Panc1 (cell line): ENCODE data around the gene PODNL1. TPM values are rescaled to one million over a fixed set of nuclear protein-coding genes. Genes with fewer than 3 reads are reported as not detected.

ENCODE experiments used
- ATAC-seq: fragments of 200-7000 bp; cut with Tn5 transposase; 2 replicates; pipeline ENCODE4 v1.9.1; 2020; ENCODE audit warnings: mild to moderate bottlenecking, moderate library complexity
- BruUV-seq: library from RNA; stranded (reverse); fragments of 400-500 nt; replicated peaks from 2 replicates; lab custom pipeline; 2021; lab: Mats Ljungman, UMichigan
- CTCF ChIA-PET: fragments of 300-600 bp; sonication (Branson Sonifier 250); formaldehyde crosslinking; loops from one replicate; lab custom pipeline; 2022; ENCODE audit warnings: antibody characterized with exemption; lab: Charles Lee
- POLR2A ChIA-PET: fragments of 300-600 bp; sonication (Branson Sonifier 250); formaldehyde crosslinking; loops from one replicate; lab custom pipeline; 2022; ENCODE audit warnings: antibody characterized with exemption; lab: Charles Lee
- DNase-seq: peaks from one replicate; pipeline ENCODE4 v3.0.0-alpha.2; 2010; ENCODE audit warnings: low read depth, low spot score
- H3K27ac ChIP-seq: 2 replicates; pipeline ENCODE4 v1.5.1; 2011; ENCODE audit warnings: mild to moderate bottlenecking, low read length, inconsistent platforms
- H3K27me3 ChIP-seq: fragments of 200-500 bp; sonication (Bioruptor generic); 2 replicates; pipeline ENCODE4 v1.6.0; 2014; ENCODE audit warnings: low read length, inconsistent platforms; ENCODE audit not compliant: control insufficient read depth, insufficient read depth
- H3K36me3 ChIP-seq: fragments of 200-500 bp; sonication (Bioruptor generic); 2 replicates; pipeline ENCODE4 v1.5.1; 2014; ENCODE audit warnings: inconsistent platforms, mild to moderate bottlenecking, low read length, moderate library complexity; ENCODE audit not compliant: control insufficient read depth, insufficient read depth
- H3K4me1 ChIP-seq: 2 replicates; pipeline ENCODE4 v1.5.1; 2011; ENCODE audit warnings: inconsistent platforms, mild to moderate bottlenecking, low read length, moderate library complexity; ENCODE audit not compliant: control insufficient read depth, insufficient read depth
- H3K4me3 ChIP-seq, 2 experiments: 2 replicates each; pipeline ENCODE4 v1.5.1; 2011 to 2012; ENCODE audit warnings: low read depth in 2 of 2, low read length in 2 of 2, mild to moderate bottlenecking in 2 of 2, inconsistent platforms in 1 of 2, moderate library complexity in 1 of 2
- H3K9me3 ChIP-seq: fragments of 200-500 bp; sonication (Bioruptor generic); 2 replicates; pipeline ENCODE4 v1.5.1; 2014; ENCODE audit warnings: low read depth, mild to moderate bottlenecking, inconsistent platforms, low read length, moderate library complexity; ENCODE audit not compliant: control insufficient read depth, insufficient read depth
- CTCF ChIP-seq: fragments of 450-650 bp; IDR thresholded peaks from 2 replicates; pipeline ENCODE4 v1.5.1; 2017; ENCODE audit warnings: mild to moderate bottlenecking
- POLR2AphosphoS5 ChIP-seq: IDR thresholded peaks from 2 replicates; pipeline ENCODE4 v1.6.1; 2012; ENCODE audit warnings: mild to moderate bottlenecking, low read depth, low read length, moderate library complexity
- REST ChIP-seq, 2 experiments: IDR thresholded peaks; 2 replicates each; pipeline ENCODE4 v1.6.1; 2011 to 2012; ENCODE audit warnings: low read depth in 2 of 2, control low read depth in 1 of 2, low read length in 1 of 2, mild to moderate bottlenecking in 1 of 2, moderate library complexity in 1 of 2; ENCODE audit not compliant: insufficient read depth in 1 of 2
- SIN3A ChIP-seq: IDR thresholded peaks from 2 replicates; pipeline ENCODE4 v1.6.1; 2012; ENCODE audit warnings: low read depth, mild to moderate bottlenecking, low read length, moderate library complexity, borderline replicate concordance; ENCODE audit not compliant: insufficient read depth
- TCF7L2 ChIP-seq: IDR thresholded peaks from 2 replicates; pipeline ENCODE4 v1.6.1; 2011; ENCODE audit warnings: mild to moderate bottlenecking, low read depth, low read length, inconsistent platforms
- in situ Hi-C: cut with HindIII; loops from 2 replicates; pipeline ENCODE4 v1.10.0; 2016; ENCODE audit warnings: low sequenced_read_pairs, low pct_unique_long_range_greater_than_20kb
- intact Hi-C: fragments of 100-400 bp; cut with micrococcal nuclease; formaldehyde crosslinking; loops from one replicate; pipeline ENCODE4 v1.10.0; 2022; ENCODE audit not compliant: unreplicated experiment
- total RNA-seq: library from RNA; stranded (reverse); gene quantifications from one replicate; pipeline ENCODE4 v1.2.1, GENCODE V29; 2021; ENCODE audit not compliant: unreplicated experiment

The PODNL1 gene
- total RNA-seq, 1 experiment from 2014 or later, result 1.4 TPM

GRCh38 chr19:13887517-13887916 lies 50.7 kb downstream of the PODNL1 start:
- intact Hi-C loops (no loop called here), in situ Hi-C loops (no loop called here)
- ATAC-seq (no peak), DNase-seq (no peak)
- Histone ChIP-seq H3K36me3 (no peaks in the 10 kb centered on the region), H3K4me3 (no peak overlapping the region), H3K27ac (no peak overlapping the region), H3K27me3 (no peaks in the 10 kb centered on the region), H3K9me3 (no peaks in the 10 kb centered on the region), H3K4me1 (no peaks in the 10 kb centered on the region)
- ChIA-PET POLR2A (no interaction called here), CTCF (interaction anchor here (0.6 kb wide), 2 partner anchors 18 to 1118 kb away, joined by 3 to 4 read pairs; no protein-coding TSS in a partner anchor)
- BruUV-seq, result no TSS peak
- no peak for TF ChIP-seq POLR2AphosphoS5

- Histone ChIP-seq H3K4me3 (no peak overlapping the region), H3K9me3 (no peaks in the 10 kb centered on the region), H3K4me1 (no peaks in the 10 kb centered on the region), H3K27ac (no peak overlapping the region), H3K36me3 (no peaks in the 10 kb centered on the region), H3K27me3 (no peaks in the 10 kb centered on the region)
- intact Hi-C loops, result no loop called here
- DNase-seq, result no peak
- in situ Hi-C loops, result no loop called here
- ATAC-seq, result no peak
- TF ChIP-seq POLR2AphosphoS5, result no peak
- no peak for TF ChIP-seq CTCF
- TF ChIP-seq SIN3A, result no peak
- no peak for TF ChIP-seq REST (IDR thresholded peaks at IDR 0.05; ENCODE audit: insufficient read depth in 1 of 2, low read depth in 2 of 2, low read length in 1 of 2)
- no peak for TF ChIP-seq TCF7L2
- ChIA-PET POLR2A (no interaction called here), CTCF (no interaction called here)
- no TSS peak for BruUV-seq
Observed at GRCh38 chr19:13887018-13887436, 51.2 kb downstream of the PODNL1 start.

- TF ChIP-seq POLR2AphosphoS5 (no peak), TCF7L2 (no peak), SIN3A (no peak), REST (IDR thresholded peaks at IDR 0.05; ENCODE audit: insufficient read depth in 1 of 2, low read depth in 2 of 2, low read length in 1 of 2) (no peak), CTCF (no peak)
- in situ Hi-C loops (no loop called here), intact Hi-C loops (no loop called here)
- Histone ChIP-seq H3K27me3 (no peaks in the 10 kb centered on the region), H3K4me1 (peaks cover 10% of the 10 kb centered on the region), H3K36me3 (no peaks in the 10 kb centered on the region), H3K4me3 (no peak overlapping the region), H3K27ac (no peak overlapping the region), H3K9me3 (no peaks in the 10 kb centered on the region)
- ChIA-PET POLR2A (interaction anchor here (0.6 kb wide), 1 partner anchor 108 kb away, joined by 9 read pairs; no protein-coding TSS in a partner anchor), CTCF (no interaction called here)
- DNase-seq (no peak), ATAC-seq (no peak)
- no TSS peak for BruUV-seq
Observed at GRCh38 chr19:13885826-13886365, 52.3 kb downstream of the PODNL1 start.
